NCI-H345 treated with DMSO at 0.1 percent for 48 hours (cell line): ENCODE measurements around the gene ZNF681.
A peak's percentile ranks its signal among the peaks of the same experiment; 100 is the strongest.
"Not testable (repeated sequence)": the region's sequence is repeated elsewhere in the genome, so short reads cannot be mapped to it uniquely, and the experiment has no call there.

ENCODE experiments used
- DNase-seq: peaks from one replicate; lab custom pipeline; 2025; ENCODE audit not compliant: unreplicated experiment; lab: John Stamatoyannopoulos, UW

The ZNF681 gene

GRCh38 chr19:23774524-23774971 is 15.9 kb upstream of the ZNF681 start:
- DNase-seq: no peak

DNA sequence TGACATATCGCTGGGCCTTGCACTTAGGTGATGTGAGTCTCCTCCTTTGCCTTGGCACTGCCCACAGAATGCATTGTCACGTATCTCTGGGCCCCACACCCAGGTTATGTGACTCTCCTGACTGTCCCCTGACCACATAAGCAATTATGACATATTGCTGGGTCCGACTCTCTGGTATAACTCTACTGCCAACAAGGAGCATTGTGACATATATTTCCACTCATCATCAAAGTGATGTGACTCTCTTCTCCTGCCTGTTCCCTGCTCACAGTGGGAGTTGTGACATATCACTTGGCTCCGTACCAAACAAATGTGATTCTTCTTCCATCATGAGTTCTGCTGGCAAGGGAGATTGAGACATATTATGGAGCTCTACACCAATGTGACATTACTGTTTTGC is 15.4 kb upstream of the ZNF681 start:
- DNase-seq: no peak

GRCh38 chr19:23772675-23773063 is 14.0 kb upstream of the ZNF681 start:
- no peak for DNase-seq

DNA sequence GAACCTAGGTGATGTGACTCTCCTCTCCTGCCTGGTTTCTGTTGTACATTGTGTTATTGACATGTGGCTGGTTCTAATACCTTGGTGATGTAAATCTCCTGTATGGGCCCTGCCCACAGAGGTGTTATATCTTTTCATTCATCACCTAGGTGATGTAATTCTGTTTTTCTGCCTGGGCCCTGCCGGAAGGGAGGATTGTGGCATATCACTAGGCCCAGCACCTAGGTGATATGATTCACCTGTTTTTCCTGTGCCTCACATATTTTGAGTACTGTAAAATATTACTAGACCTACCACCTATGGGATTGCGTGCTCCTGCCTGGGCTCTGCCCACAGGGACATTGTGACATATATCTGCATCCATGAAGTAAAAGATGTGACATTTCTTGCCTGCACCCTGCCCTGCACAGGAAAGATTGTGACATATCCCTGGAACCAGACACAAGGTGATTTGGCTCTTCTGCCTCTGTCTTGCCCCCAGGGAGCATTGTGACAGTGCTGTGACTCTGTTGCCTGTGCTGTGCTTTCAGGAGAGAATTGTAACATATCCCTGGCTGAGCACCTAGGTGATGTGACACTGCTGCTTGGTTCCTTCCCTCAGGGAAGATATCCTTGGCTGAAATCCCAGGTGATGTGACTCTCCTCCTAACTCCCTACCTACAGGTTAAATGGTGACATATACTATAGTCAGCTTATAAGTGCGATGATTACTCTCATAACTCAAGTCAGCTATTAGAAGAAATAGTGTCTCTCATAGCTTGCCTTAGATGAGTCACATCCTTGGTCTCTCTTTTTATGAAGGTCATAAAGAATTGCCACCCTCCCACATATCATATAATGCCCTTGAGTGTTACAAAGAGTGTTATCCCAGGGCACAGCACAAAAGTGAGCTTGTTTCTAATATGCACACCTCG is 13.3 kb upstream of the ZNF681 start:
- no peak for DNase-seq

DNA sequence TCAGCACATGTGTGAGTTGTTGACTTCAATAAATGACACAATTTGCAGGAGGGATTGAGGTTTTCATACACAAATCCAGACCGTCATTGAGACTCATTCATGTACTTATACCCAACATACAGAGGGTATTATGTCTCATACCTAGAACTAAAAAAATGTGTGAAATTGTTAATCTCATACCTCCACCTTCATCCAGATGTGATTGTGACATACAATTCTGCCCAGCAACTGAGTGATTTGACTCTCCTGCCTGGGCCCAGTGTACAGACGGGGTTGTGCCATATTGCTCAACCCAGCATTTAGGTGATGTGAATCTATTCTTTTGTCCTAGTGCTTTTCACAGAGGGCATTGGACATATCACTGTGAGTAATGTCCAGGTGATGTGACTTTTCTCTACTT is 12.6 kb upstream of the ZNF681 start:
- DNase-seq: no peak

DNA sequence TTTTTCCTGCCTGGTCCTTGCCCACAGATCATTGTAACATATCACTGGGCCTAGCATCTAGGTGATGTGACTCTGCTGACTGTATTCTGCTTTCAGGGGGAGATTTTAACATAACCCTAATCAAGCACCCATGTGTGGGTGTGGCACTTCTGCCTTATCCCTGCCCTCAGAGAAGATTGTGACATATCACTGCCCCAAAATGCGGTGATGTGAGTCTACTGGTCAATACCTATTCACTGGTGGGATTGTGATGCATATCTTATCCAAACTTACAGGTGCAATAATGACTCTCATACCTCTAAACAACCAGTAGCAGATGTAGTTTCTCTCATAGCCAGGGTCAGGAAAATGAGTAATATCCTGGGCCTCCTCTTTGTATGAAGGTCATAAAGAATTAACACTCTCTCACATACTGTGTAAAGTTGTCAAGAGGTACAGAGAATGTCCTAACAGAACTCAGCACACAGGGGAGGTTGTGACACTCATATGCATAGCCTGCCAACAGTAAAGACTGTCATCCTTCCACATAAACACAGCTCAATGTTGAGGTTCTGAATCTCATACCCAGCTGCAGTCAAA is 12.1 kb upstream of the ZNF681 start:
- DNase-seq: no peak

DNA sequence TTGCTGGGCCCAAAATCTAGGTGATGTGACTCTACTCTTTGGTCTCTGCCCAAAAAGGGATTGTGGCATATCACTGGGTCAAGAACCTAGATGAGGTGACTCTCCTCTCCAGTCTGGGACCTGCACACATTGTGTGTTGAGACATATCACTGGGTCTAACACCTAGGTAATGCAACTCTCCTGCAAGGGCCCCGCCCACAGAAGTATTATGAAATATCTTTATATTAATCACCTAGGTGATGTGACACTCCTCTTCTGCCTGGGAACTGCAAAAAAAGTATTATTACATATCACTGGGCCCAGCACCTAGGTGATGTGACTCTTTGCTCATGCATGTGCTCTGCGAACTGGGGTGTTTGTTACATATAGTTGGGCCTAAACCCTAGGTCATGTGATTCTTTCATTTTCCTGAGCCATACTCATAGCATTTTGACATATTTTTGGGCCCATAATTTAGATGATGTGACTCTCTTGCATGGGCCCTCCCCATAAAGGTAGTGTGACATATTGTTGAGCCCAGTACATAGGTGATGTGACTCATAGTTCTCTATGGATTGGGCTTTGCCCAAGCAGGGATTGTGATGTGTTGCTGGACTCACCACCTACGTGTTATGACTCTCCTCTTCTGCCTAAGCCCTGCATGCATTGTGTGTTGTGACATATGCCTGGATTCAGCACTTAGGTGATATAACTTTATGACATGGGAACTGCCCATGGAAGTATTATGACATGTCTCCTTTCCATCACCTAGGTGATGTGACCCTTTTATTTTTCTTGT is 11.2 kb upstream of the ZNF681 start:
- no peak for DNase-seq

DNA sequence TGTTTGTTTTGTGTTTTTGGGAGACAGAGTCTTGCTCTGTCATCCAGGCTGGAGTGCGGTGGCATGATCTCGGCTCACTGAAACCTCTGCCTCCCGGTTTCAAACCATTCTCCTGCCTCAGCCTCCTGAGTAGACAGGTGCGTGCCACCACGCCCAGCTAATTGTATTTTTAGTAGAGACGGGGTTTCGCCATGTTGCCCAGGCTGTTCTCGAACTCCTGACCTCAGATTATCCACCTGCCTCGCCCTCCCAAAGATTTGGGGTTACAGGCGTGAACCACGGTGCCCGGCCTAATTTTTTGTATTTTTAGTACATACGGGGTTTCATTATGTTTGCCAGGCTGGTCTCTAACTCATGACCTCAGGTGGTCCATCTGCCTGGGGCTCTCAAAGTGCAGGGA is 8.3 kb upstream of the ZNF681 start:
- no peak for DNase-seq

DNA sequence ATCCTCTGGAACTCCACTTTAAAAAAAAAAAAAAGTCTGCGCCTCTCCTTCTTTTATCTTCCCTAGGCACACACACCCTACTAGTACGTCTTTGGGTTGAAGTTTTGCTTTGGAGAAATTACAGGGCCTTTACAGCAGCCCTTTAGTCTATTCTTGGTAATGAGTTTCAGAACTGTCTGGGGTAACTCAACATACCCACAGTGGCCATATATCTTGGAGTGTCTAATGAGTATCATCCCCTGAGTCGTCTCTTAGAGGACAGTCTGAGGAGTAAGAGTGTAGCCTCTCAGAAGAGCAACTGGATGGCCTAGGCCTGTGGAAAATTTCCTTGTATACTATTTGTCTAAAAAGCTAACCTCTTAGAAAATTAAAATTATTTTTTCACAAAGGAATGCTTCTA is 6.1 kb upstream of the ZNF681 start:
- DNase-seq: no peak

DNA sequence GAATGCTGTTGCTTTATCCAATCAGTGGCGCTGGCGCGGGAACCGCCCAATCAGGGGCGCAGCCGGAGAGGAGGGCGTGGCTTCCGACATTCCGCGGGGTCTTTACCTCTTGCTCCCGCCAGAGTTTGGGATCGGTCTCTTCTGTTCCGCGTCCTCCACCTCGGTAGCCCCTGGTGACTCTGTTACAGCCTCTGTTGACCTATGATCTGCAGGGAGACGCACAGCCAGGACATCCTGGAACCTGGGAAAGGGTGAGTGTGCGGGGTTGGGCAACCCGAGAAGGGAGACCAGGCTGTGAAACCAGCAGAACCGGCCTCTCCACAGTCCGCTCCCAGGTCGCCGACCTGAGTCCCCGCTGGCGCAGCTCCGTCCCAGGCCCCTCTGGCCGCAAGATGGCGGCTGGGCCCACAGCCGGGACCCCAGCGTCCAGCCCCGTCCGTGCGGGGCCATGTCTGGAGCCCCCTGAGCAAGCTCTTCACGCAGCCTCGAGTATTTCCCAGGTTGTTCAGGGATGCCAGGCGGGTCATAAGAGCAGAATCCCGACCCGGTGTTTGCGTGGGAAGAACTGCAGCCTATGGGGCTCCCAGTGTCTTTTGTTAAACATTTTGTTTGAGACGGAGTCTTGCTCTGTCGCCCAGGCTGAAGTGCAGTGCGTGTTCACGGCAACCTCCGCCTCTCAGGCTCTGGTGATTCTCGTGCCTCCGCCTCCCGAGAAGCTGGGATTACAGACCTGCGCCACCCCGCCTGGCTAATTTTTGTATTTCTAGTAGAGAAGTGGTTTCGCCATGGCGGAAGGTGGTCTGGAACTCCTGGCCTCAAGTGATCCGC is 4.4 kb upstream of the ZNF681 start:
- peak; percentile 58 for DNase-seq

GRCh38 chr19:23762548-23762883 is 3.8 kb upstream of the ZNF681 start:
- DNase-seq: no peak

DNA sequence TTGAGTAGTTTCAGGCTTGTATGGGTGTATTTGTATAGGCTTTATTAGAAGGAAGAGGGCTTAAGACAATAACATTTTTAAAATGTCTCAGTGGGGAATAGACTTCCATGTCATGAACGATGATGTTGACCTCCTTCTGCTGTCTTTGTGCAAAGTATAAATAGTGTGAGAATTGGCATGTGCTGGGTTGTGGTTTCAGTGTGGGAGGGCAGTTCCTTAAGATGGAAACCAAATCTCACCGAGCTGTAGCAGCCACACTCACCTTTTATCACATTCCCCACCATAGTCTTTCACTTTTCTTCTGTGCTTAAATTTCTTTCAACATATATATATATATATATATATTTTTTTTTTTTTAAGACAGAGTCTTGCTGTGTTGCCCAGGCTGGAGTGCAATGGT is 1.6 kb upstream of the ZNF681 start:
- not testable (repeated sequence) for DNase-seq

DNA sequence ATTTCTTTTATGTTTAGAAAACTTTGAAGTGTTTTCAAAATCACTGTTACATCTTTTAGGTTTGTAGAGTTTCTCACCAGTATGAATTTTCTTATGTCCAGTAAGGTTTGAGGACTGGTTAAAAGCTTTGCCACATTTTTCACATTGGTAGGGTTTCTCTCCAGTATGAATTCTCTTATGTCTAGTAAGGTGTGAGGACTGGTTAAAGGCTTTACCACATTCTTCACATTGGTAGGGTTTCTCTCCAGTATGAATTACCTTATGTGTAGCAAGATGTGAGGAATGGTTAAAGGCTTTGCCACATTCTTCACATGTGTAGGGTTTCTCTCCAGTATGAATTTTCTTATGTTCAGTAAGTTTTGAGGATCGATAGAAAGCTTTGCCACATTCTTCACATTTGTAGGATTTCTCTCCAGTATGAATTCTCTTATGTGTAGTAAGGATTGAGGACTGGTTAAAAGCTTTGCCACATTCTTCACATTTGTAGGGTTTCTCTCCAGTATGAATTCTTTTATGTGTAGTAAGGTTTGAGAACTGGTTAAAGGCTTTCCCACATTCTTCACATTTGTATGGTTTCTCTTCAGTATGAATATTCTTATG is 15.0 kb downstream of the ZNF681 start:
- DNase-seq: not testable (repeated sequence)

- DNase-seq: not testable (repeated sequence)
Measured at GRCh38 chr19:23730729-23731465, 27.8 kb downstream of the ZNF681 start.

- not testable (repeated sequence) for DNase-seq
Measured at GRCh38 chr19:23724161-23724560, 34.5 kb downstream of the ZNF681 start.

DNA sequence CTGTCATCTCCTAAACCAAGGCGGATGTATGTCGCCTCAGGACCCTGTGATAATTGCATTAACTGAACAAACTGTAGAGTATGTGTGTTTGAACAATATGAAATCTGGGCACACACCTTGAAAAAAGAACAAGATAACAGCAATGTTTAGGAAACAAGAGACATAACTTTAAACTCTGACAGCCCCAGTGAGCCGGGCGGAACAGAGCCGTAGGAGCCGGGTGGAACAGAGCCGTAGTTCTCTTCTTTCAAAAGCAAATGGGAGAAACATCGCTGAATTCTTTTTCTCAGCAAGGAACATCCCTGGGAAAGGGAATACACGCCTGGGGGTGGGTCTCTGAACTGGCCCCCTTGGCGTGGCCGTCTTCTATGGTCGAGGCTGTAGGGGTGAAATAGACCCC is 39.9 kb downstream of the ZNF681 start:
- no peak for DNase-seq

DNA sequence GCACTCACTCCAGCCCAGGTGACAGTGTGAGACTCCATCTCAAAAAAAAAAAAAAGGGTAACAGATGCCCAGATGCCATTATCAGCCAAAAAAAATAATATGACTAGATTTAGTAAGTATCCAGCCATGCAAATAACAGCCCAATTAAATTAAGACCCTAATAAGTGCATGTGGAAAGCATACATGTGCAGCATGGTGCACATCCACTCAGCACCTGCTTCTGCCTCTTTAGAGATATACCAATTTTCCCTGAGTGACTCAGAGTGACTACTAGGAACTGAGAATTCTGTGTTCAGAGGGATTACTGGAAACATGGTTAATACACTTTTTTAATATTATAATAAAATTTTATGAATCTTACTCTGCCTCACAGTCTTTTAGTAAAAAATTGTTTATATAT is 41.9 kb downstream of the ZNF681 start:
- DNase-seq: no peak

GRCh38 chr19:23709347-23709746 is 49.3 kb downstream of the ZNF681 start:
- DNase-seq: no peak

GRCh38 chr19:23706657-23707056 is 52.0 kb downstream of the ZNF681 start:
- DNase-seq: no peak

- no peak for DNase-seq
Measured at GRCh38 chr19:23699521-23699860, 59.2 kb downstream of the ZNF681 start.
